T-helper 1 cell treated with Interleukin-12 subunit alpha and Interleukin-12 subunit beta and Interleukin-4 antibody, amounts not matched to agents 30 ng/mL and 1 ng/mL, for 36 hours (primary cell): Measurements from ENCODE around the gene SH3YL1. TPM values are rescaled to one million over a fixed set of nuclear protein-coding genes. Genes with fewer than 3 reads are reported as not detected.
"Not testable (repeated sequence)": the region's sequence is repeated elsewhere in the genome, so short reads cannot be mapped to it uniquely, and the experiment has no call there.

ENCODE experiments used
- intact Hi-C: fragments of 100-400 bp; cut with micrococcal nuclease; formaldehyde crosslinking; loops from one replicate; pipeline ENCODE4 v1.15.1; 2024
- total RNA-seq: library from RNA; stranded (reverse); gene quantifications from 2 replicates; pipeline ENCODE4 v1.2.3, GENCODE V29; 2022

SH3YL1 gene
- total RNA-seq, 1 donor from 2014 or later, result 12.9 TPM

GRCh38 chr2:184695-185094 lies 79.1 kb downstream of the SH3YL1 start:
- intact Hi-C loops, result no loop called here

- intact Hi-C loops, result no loop called here
Observed at GRCh38 chr2:182509-183122, 81.2 kb downstream of the SH3YL1 start.

- intact Hi-C loops, result no loop called here
Observed at GRCh38 chr2:180311-180710, 83.5 kb downstream of the SH3YL1 start.

DNA sequence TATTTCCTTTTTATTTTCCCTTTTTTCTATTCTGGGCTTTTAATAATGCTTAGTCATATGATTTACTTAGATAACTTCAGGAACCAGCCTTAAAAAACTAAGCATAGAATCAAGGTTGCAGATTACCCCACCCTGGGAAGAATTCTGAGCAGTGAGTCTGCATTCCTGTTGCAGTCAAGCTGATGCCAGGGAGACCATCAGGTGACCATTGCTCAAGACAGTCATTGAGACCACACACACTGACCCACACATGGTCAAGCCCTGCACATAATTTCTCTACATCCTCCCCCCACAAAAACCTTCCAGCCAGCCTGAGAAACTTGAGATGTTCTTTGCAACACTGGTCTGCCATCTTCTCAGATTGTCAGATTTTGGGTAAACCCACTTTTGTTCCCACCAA lies 83.9 kb downstream of the SH3YL1 start:
- intact Hi-C loops, result no loop called here

GRCh38 chr2:177733-178132 lies 86.1 kb downstream of the SH3YL1 start:
- intact Hi-C loops, result loop anchor here (2.0 kb wide), 1 partner anchor 87 kb away; the partner anchor contains the start of genes ACP1 and SH3YL1

DNA sequence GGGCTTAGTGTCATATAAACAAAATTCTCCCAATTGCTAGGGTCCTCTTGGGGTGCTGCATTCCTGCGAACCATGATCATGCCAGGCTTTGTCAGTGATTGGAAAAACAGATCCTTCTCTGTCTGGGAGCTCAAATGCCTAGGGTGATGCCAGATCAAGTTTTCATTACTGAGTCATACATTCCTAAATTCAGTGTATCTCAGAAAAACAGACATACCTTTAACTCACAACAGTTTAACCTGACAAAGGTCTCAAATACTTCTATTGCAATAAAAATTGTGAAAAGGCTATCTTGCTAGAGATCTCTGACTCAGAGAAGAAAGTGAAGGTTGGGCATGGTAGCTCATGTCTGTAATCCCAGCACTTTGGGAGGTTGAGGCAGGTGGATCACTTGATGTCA lies 86.9 kb downstream of the SH3YL1 start:
- intact Hi-C loops, result loop anchor here (2.0 kb wide), 1 partner anchor 88 kb away; the partner anchor contains the start of genes ACP1 and SH3YL1

GRCh38 chr2:175880-176820 lies 87.7 kb downstream of the SH3YL1 start:
- intact Hi-C loops, result loop anchor here (2.0 kb wide), 1 partner anchor 89 kb away; the partner anchor contains the start of genes ACP1 and SH3YL1

- intact Hi-C loops, result no loop called here
Observed at GRCh38 chr2:175161-175786, 88.6 kb downstream of the SH3YL1 start.

- intact Hi-C loops, result not testable (repeated sequence)
Observed at GRCh38 chr2:172120-172519, 91.7 kb downstream of the SH3YL1 start.

- intact Hi-C loops, result no loop called here
Observed at GRCh38 chr2:169741-170140, 94.1 kb downstream of the SH3YL1 start.

Other genes starting within 250 kb of the SH3YL1 start
- gene FAM110C, start 217.5 kb downstream of the SH3YL1 start, total RNA-seq, result 5.6 and 6.6 TPM in 2 replicates
- gene ACP1, start 915 bp upstream of the SH3YL1 start, total RNA-seq, result 85.5 and 94.8 TPM in 2 replicates
- 0.68 and 1.1 TPM in 2 replicates for gene ALKAL2, start 24.1 kb upstream of the SH3YL1 start, total RNA-seq